ENCODE results near the gene PPP1R7.

Gene PPP1R7

GRCh38 chr2:241136191-241136590 lies 14.1 kb upstream of the PPP1R7 start (continued):
- TF ChIP-seq ZBTB6 (tag by site-specific recombination; IDR thresholded peaks at IDR 0.05), result no peak

GRCh38 chr2:241136661-241137260 lies 13.5 kb upstream of the PPP1R7 start:
- Histone ChIP-seq H3K4me3 (ENCODE audit: low read depth, low read length) (no peak overlapping the region), H3K9me3 (ENCODE audit: control insufficient read depth, insufficient read depth, low read depth, low read length) (no peaks in the 10 kb centered on the region), H3K4me1 (ENCODE audit: control insufficient read depth, insufficient read depth, low read length) (no peaks in the 10 kb centered on the region), H3K27ac (ENCODE audit: extremely low read depth, low read depth, low read length) (no peak overlapping the region), H3K36me3 (ENCODE audit: control insufficient read depth in 2 of 2, insufficient read depth in 1 of 2, low read length in 2 of 2) (peaks cover 0 to 85% of the 10 kb centered on the region in 2 experiments; a peak in 2 of 3 replicates)
- TF ChIP-seq ZNF223 (tag by site-specific recombination; IDR thresholded peaks at IDR 0.05) (no peak), GLIS2 (tag by site-specific recombination; IDR thresholded peaks at IDR 0.05) (no peak), ZNF549 (tag by site-specific recombination; IDR thresholded peaks at IDR 0.05) (no peak), KLF9 (tag by site-specific recombination; IDR thresholded peaks at IDR 0.05; ENCODE audit: low read depth) (no peak), ZNF623 (tag by site-specific recombination; IDR thresholded peaks at IDR 0.05) (no peak), SP3 (tag by site-specific recombination; IDR thresholded peaks at IDR 0.05) (no peak), SETDB1 (IDR thresholded peaks at IDR 0.05; ENCODE audit: insufficient read length, low read length) (no peak), ZNF513 (tag by site-specific recombination; IDR thresholded peaks at IDR 0.05) (no peak), ZNF654 (tag by site-specific recombination; IDR thresholded peaks at IDR 0.05; ENCODE audit: low read depth) (no peak), REPIN1 (tag by site-specific recombination; IDR thresholded peaks at IDR 0.05; ENCODE audit: low read depth) (no peak), ZNF571 (tag by site-specific recombination; IDR thresholded peaks at IDR 0.05) (no peak), TCF7L2 (IDR thresholded peaks at IDR 0.05; ENCODE audit: borderline replicate concordance, low read depth, low read length) (no peak), SP2 (tag by site-specific recombination; IDR thresholded peaks at IDR 0.05) (no peak), ZNF596 (tag by site-specific recombination; IDR thresholded peaks at IDR 0.05) (no peak), TRIM28 (IDR thresholded peaks at IDR 0.05; ENCODE audit: borderline replicate concordance, low read length) (no peak), ZNF426 (tag by site-specific recombination; IDR thresholded peaks at IDR 0.05) (no peak), ZNF394 (tag by site-specific recombination; IDR thresholded peaks at IDR 0.05; ENCODE audit: borderline replicate concordance) (no peak), SCRT2 (tag by site-specific recombination; IDR thresholded peaks at IDR 0.05) (no peak), WT1 (tag by site-specific recombination; IDR thresholded peaks at IDR 0.05) (no peak), PBX3 (CRISPR knock-in tag; IDR thresholded peaks at IDR 0.05) (no peak)
- POLR2A ChIA-PET, result interaction anchor here (1.2 kb wide), 1 partner anchor 14 kb away, joined by 4 read pairs; the partner anchor contains the start of gene PPP1R7
- CTCF ChIA-PET, result interaction anchor here (0.6 kb wide), 1 partner anchor 38 kb away, joined by 5 read pairs; no protein-coding TSS in a partner anchor
